Endodermal cell (in vitro differentiated cells): ENCODE data around the gene PRRC2B. TPM values are rescaled to one million over a fixed set of nuclear protein-coding genes. Genes with fewer than 3 reads are reported as not detected.
A peak's percentile ranks its signal among the peaks of the same experiment; 100 is the strongest.
"Not testable (repeated sequence)": the region's sequence is repeated elsewhere in the genome, so short reads cannot be mapped to it uniquely, and the experiment has no call there.

Source experiments
- DNase-seq: peaks from one replicate; pipeline ENCODE4 v3.0.0-alpha.2; 2017
- H3K27ac ChIP-seq: 2 replicates; pipeline ENCODE4 v1.5.1; 2013; ENCODE audit warnings: mild to moderate bottlenecking, low read depth, low read length, moderate library complexity
- H3K27me3 ChIP-seq: 2 replicates; pipeline ENCODE4 v1.6.1; 2013; ENCODE audit warnings: mild to moderate bottlenecking, low read length, moderate library complexity; ENCODE audit not compliant: insufficient read depth, control insufficient read depth, poor library complexity, severe bottlenecking
- H3K36me3 ChIP-seq: 2 replicates; pipeline ENCODE4 v1.7.0; 2013; ENCODE audit warnings: mild to moderate bottlenecking, low read length, moderate library complexity; ENCODE audit not compliant: control insufficient read depth, insufficient read depth
- H3K4me1 ChIP-seq: one replicate; pipeline ENCODE4 v1.7.0; 2013; ENCODE audit warnings: low read length; ENCODE audit not compliant: control insufficient read depth, insufficient read depth
- H3K4me3 ChIP-seq: 2 replicates; pipeline ENCODE4 v1.5.1; 2013; ENCODE audit warnings: mild to moderate bottlenecking, low read length, moderate library complexity
- H3K9ac ChIP-seq: 2 replicates; pipeline ENCODE4 v1.6.1; 2013; ENCODE audit warnings: mild to moderate bottlenecking, low read length, moderate library complexity; ENCODE audit not compliant: poor library complexity, severe bottlenecking; ENCODE audit errors: extremely low read depth
- H3K9me3 ChIP-seq: 2 replicates; pipeline ENCODE4 v1.6.1; 2013; ENCODE audit warnings: mild to moderate bottlenecking, low read length, moderate library complexity; ENCODE audit not compliant: control insufficient read depth
- H3K27ac Mint-ChIP-seq: 2 replicates; pipeline ENCODE4 v1.8.0; 2020; ENCODE audit warnings: mixed read lengths
- H3K27me3 Mint-ChIP-seq: 2 replicates; pipeline ENCODE4 v1.8.0; 2021; ENCODE audit warnings: mild to moderate bottlenecking, mixed read lengths; ENCODE audit not compliant: insufficient read depth
- H3K36me3 Mint-ChIP-seq: 2 replicates; pipeline ENCODE4 v1.8.0; 2020; ENCODE audit warnings: low read depth, mixed read lengths
- H3K4me1 Mint-ChIP-seq: 2 replicates; pipeline ENCODE4 v1.8.0; 2020; ENCODE audit warnings: mixed read lengths
- H3K4me3 Mint-ChIP-seq: 2 replicates; pipeline ENCODE4 v1.8.0; 2020; ENCODE audit warnings: mild to moderate bottlenecking, moderate library complexity, mixed read lengths
- H3K9me3 Mint-ChIP-seq: 2 replicates; pipeline ENCODE4 v1.8.0; 2020; ENCODE audit warnings: mild to moderate bottlenecking, mixed read lengths
- WGBS, 2 experiments: methylation state at CpG; one replicate each; pipeline versions ENCODE4 v1.1.5 to v1.1.7; 2013; ENCODE audit warnings: missing lambda C conversion rate in 2 of 2, mixed read lengths in 1 of 2; ENCODE audit not compliant: insufficient coverage in 1 of 2, insufficient read length in 1 of 2; 5-methylcytosine and 5-hydroxymethylcytosine counted together
- total RNA-seq, 2 donors: library from RNA; stranded (reverse); fragmentation: NEBNext Ultra II Directional in 1 of 2; extraction: Animal tissue kit (Norgen Biotek cat#: 25700) in 1 of 2; gene quantifications; 2 replicates in 1 of 2; 3 replicates in 1 of 2; pipeline ENCODE4 v1.2.1, GENCODE V29; 2021
- TF ChIP-seq, protein P1 (sequence below): fragments of 200-600 bp; sonication (generic); conservative IDR thresholded peaks from 2 replicates; pipeline ENCODE4 v1.5.0; 2021; ENCODE audit warnings: antibody characterized with exemption, mild to moderate bottlenecking

Gene PRRC2B
- total RNA-seq, 2 donors from 2014 or later, result 309 to 334 TPM

DNA sequence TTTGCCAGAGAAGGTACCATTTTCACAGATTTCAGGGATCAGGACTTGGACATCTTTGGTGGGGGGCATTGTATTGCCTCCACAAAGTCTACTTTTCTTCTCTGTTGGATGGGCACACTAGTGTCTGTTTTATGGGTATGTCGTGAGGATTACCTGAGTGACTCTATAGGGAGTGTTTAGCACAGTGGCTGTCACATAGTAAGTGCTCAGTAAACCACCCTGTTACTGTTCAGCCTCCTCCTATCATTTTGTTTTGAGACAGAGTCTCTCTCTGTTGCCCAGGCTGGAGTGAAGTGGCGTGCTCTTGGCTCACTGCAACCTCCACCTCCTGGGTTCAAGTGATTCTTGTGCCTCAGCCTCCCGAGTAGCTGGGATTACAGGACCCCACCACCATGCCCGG, 2.4 kb upstream of the PRRC2B start:
- peaks cover 19% of the 10 kb centered on the region for H3K4me1 Mint-ChIP-seq
- TF ChIP-seq, protein P1, sequence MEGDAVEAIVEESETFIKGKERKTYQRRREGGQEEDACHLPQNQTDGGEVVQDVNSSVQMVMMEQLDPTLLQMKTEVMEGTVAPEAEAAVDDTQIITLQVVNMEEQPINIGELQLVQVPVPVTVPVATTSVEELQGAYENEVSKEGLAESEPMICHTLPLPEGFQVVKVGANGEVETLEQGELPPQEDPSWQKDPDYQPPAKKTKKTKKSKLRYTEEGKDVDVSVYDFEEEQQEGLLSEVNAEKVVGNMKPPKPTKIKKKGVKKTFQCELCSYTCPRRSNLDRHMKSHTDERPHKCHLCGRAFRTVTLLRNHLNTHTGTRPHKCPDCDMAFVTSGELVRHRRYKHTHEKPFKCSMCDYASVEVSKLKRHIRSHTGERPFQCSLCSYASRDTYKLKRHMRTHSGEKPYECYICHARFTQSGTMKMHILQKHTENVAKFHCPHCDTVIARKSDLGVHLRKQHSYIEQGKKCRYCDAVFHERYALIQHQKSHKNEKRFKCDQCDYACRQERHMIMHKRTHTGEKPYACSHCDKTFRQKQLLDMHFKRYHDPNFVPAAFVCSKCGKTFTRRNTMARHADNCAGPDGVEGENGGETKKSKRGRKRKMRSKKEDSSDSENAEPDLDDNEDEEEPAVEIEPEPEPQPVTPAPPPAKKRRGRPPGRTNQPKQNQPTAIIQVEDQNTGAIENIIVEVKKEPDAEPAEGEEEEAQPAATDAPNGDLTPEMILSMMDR, result no peak
- H3K4me3 Mint-ChIP-seq, result no peak overlapping the region
- Histone ChIP-seq H3K27me3 (no peaks in the 10 kb centered on the region), H3K9ac (no peak overlapping the region), H3K9me3 (no peaks in the 10 kb centered on the region), H3K27ac (no peak overlapping the region), H3K4me3 (no peak overlapping the region), H3K4me1 (peaks cover under 1% of the 10 kb centered on the region), H3K36me3 (no peaks in the 10 kb centered on the region)
- H3K36me3 Mint-ChIP-seq, result no peaks in the 10 kb centered on the region
- no peaks in the 10 kb centered on the region for H3K9me3 Mint-ChIP-seq
- no peak overlapping the region for H3K27ac Mint-ChIP-seq
- WGBS, 2 experiments, result 85 to 97% methylated on average over 4 of the region's 4 CpGs
- DNase-seq, result no peak
- H3K27me3 Mint-ChIP-seq, result no peaks in the 10 kb centered on the region

GRCh38 chr9:131394464-131395156, 724 bp downstream of the PRRC2B start:
- no peaks in the 10 kb centered on the region for H3K9me3 Mint-ChIP-seq
- peak overlapping the region; percentile 87 for H3K27ac Mint-ChIP-seq
- H3K27me3 Mint-ChIP-seq, result no peaks in the 10 kb centered on the region
- peak; percentile 66 for DNase-seq
- peak overlapping the region; percentile 99 for H3K9ac ChIP-seq
- H3K36me3 ChIP-seq, result peaks cover 12% of the 10 kb centered on the region
- no peaks in the 10 kb centered on the region for H3K9me3 ChIP-seq
- H3K4me1 Mint-ChIP-seq, result peaks cover 39% of the 10 kb centered on the region
- WGBS, 2 experiments, result 0 to 1% methylated on average over 25 to 61 of the region's 63 CpGs
- H3K27ac ChIP-seq, result peak overlapping the region; percentile 93
- H3K36me3 Mint-ChIP-seq, result peaks cover 8% of the 10 kb centered on the region
- H3K4me3 Mint-ChIP-seq, result peak overlapping the region; percentile 96
- H3K4me1 ChIP-seq, result peaks cover 12% of the 10 kb centered on the region
- no peaks in the 10 kb centered on the region for H3K27me3 ChIP-seq
- TF ChIP-seq, protein P1, result no peak
- peak overlapping the region; percentile 93 for H3K4me3 ChIP-seq

DNA sequence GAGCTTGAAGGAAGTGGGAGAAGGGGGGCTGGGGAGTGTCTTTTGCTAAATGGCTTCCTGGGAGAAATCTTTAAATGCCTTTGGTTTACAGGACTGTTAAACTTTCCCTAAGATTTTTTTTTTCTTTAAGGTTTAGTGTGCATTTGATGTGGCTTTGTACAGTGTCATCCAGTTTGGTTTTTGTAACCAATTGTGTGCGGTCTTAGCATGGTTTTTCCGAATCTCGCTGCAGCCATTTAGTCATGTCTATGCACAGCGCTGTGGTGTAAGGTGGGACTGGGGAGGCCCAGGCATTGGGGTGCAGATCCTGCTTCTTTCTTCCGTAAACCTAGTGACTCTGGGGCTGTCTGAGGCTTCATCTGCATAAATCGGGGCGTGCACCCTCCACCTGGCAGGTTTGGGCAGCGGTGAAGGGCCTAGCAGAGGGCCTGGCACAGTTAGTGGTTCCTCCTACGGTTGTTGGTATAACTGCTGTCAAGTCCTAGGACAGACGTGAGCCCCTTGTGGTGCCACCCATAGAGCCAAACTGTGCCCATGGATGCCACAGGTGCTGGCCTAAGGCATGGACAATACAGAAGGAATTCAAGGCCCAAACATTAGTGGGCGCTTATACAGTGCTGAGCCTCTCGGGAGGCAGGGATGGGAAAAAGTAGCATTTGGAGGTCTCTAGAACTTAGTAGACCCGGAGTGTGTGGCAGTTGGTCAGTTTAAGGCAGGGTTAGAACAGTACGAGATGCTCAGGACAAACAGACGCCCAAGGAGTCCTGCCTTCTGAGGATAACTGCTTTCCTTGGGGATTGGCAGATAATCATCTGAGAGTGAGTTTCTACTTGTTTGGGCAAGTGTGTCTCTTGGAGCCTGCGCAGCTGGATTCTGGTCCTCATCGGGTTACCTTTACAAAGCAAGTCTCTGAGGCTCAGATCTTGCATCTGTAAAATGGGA, 1.5 kb downstream of the PRRC2B start:
- Histone ChIP-seq H3K9me3 (no peaks in the 10 kb centered on the region), H3K27ac (peak overlapping the region; percentile 93), H3K9ac (peak overlapping the region; percentile 99), H3K27me3 (no peaks in the 10 kb centered on the region), H3K36me3 (peaks cover 12% of the 10 kb centered on the region), H3K4me3 (peak overlapping the region; percentile 93), H3K4me1 (peaks cover 12% of the 10 kb centered on the region)
- 10 to 13% methylated on average over 14 to 17 of the region's 17 CpGs for WGBS, 2 experiments
- TF ChIP-seq, protein P1, result peak; percentile 31
- Mint-ChIP-seq H3K9me3 (no peaks in the 10 kb centered on the region), H3K27ac (peak overlapping the region; percentile 87), H3K27me3 (no peaks in the 10 kb centered on the region), H3K4me3 (peak overlapping the region; percentile 96), H3K4me1 (peaks cover 43% of the 10 kb centered on the region), H3K36me3 (peaks cover 13% of the 10 kb centered on the region)
- peak; percentile 82 for DNase-seq

GRCh38 chr9:131396099-131396479, 2.2 kb downstream of the PRRC2B start:
- H3K4me1 ChIP-seq, result peaks cover 12% of the 10 kb centered on the region
- peaks cover 13% of the 10 kb centered on the region for H3K36me3 Mint-ChIP-seq
- peak overlapping the region; percentile 93 for H3K4me3 ChIP-seq
- peak overlapping the region; percentile 87 for H3K27ac Mint-ChIP-seq
- not testable (repeated sequence) for H3K9me3 Mint-ChIP-seq, H3K27me3 ChIP-seq, H3K27me3 Mint-ChIP-seq, DNase-seq, H3K9me3 ChIP-seq, H3K27ac ChIP-seq
- peaks cover 12% of the 10 kb centered on the region for H3K36me3 ChIP-seq
- peak overlapping the region; percentile 96 for H3K4me3 Mint-ChIP-seq
- WGBS, 2 experiments, result 8 to 31% methylated on average over 2 to 4 of the region's 4 CpGs
- peak overlapping the region; percentile 99 for H3K9ac ChIP-seq
- peaks cover 45% of the 10 kb centered on the region for H3K4me1 Mint-ChIP-seq
